Activated CD4-positive, alpha-beta T cell treated with anti-CD3 and anti-CD28 coated beads, Interleukin-2, Interleukin-4, amounts not matched to agents 100 ng/mL and 50 ng/mL, durations not matched to agents 16 hours and 8 hours (primary cell): Measurements from ENCODE around the gene CREBL2.
A peak's percentile ranks its signal among the peaks of the same experiment; 100 is the strongest.
"Not testable (repeated sequence)": the region's sequence is repeated elsewhere in the genome, so short reads cannot be mapped to it uniquely, and the experiment has no call there.

ENCODE experiments used
- DNase-seq: peaks from one replicate; pipeline ENCODE4 v3.0.0-alpha.2; 2020; ENCODE audit warnings: low spot score

CREBL2 gene

GRCh38 chr12:12636641-12637040 is 25.0 kb downstream of the CREBL2 start:
- DNase-seq, result peak; percentile 43

GRCh38 chr12:12639995-12640394 is 28.3 kb downstream of the CREBL2 start:
- DNase-seq, result not testable (repeated sequence)

DNA sequence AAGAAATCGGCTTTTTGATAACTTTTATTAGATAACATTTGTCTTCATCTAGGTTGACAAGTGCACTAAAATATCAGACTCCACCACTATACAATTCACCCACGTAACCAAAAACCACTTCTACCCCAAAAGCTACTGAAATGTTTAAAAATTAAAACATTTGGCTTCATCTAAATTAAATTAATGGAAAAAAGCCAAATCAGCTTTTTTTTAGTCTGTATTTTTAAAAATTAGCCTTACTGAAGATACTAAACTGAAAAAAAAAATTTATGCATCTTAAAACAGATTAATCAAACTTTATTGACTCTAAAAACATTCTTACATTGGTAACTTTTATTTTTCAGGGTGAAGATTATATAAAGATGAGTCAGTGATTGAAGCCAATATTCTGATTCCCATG is 30.0 kb downstream of the CREBL2 start:
- no peak for DNase-seq

DNA sequence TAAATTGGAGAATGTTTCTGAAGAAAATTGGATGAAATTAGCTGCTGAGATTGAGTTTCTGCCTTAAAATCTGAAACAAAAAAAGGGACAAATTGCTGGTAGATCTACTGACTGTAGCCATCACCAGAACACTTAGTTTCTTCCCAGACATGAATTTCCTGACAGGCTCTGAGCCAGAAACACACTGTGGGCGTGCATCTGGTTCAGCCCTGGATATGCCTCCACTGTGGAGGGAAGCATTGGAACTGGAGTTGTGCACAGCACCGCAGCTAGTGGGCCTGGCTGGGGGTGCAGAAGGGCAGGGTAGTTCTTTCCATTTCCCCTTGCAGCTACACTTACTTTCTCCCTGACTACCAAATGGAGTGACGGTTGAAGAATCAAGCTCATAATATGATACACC is 31.2 kb downstream of the CREBL2 start:
- DNase-seq, result no peak

DNA sequence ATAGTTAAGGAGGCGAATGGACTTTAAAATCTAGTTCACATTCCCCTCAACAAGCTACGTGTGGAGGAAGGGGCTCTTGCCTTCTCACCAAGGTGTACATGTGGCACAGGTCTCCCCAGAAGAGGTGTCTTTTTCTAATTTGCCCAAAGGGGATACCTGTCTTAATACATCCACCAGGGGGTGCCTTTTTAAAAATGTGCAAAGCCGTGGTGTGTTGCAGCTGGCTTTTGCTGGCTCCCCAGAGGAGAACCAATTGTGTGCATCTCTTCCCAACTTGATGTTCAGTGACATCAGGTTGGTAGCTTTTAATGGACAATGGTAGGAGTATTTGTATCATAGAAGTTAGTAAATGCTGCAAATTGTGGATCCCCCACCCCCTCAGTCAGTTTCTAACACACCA is 33.8 kb downstream of the CREBL2 start:
- DNase-seq, result peak; percentile 57

- peak; percentile 80 for DNase-seq
These were observed 34.3 kb downstream of the CREBL2 start for GRCh38 chr12:12645968-12646367.

DNA sequence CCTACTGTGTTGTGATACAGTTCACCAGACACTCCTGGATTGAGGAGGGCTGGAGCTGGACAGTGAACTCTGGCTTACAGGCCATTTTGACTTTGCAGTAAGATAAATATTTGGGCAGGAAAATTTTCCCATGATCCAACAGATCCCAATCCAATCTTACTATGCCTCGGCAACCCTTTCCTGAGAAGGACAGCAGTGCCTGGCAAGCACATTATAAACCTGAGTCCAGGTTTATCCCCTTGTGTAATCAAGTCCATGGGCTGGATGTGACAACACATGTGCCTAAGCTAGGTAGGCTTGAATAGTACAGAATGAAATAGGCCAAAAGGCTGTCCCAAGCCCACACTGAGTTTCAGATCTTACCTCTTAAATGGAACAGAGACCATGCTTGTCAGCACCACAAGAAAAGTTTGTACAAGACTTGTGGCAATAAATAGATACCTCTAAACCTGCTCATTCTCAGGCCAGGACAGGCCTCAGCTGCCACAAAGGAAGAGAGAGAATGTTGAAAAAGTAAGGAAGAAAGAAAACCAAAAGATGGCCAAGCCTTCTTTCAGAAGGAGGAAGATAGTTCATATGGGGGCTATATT is 34.9 kb downstream of the CREBL2 start:
- no peak for DNase-seq

- no peak for DNase-seq
These were observed 36.6 kb downstream of the CREBL2 start for GRCh38 chr12:12648284-12648683.

DNA sequence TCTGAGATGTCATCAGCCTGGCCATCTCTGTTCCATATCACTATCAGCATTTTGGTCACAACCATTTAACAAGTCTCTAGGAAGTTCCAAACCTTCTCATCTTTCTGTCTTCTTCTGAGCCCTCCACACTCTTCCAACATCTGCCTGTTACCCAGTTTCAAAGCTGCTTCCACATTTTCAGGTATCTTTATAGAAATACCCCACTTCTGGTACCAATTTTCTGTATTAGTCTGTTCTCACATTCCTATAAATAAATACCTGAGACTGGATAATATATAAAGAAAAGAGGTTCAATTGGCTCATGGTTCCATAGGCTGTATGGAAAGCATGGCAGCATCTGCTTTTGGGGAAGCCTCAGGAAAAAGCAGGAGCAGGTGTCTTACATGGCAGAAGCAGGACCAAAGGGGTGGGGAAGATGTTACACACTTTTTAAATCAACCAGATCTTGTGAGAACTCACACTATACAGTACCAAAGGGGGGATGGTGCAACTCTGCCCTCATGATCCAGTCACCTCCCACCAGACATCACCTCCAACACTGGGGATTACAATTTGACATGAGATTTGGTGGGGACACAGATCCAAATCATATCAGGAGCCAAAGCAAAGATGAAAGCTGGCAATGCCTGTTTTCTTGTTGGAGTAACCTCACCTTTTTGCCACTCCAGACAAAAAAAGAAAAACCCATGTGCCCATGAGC is 37.4 kb downstream of the CREBL2 start:
- DNase-seq, result no peak

DNA sequence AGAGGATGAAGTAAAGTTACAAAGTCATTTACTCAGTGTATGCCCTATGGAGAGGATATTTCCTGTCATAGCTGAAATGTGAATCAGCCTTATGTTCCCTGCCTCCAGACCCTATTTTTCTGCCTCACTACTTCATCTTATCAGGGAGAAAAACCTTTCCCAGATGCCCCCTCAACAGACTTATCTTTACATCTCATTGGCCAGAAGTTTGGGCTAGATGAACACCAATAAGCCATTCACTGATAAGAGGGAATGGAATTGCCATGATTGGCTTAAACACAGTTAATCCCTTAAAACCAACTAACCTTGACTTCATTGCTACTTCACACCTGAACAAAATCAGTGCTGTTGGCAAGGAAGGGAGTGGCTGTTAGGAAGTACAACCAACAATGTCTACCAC is 40.1 kb downstream of the CREBL2 start:
- no peak for DNase-seq

GRCh38 chr12:12652704-12653103 is 41.0 kb downstream of the CREBL2 start:
- DNase-seq, result not testable (repeated sequence)

GRCh38 chr12:12653922-12654321 is 42.2 kb downstream of the CREBL2 start:
- DNase-seq, result no peak

DNA sequence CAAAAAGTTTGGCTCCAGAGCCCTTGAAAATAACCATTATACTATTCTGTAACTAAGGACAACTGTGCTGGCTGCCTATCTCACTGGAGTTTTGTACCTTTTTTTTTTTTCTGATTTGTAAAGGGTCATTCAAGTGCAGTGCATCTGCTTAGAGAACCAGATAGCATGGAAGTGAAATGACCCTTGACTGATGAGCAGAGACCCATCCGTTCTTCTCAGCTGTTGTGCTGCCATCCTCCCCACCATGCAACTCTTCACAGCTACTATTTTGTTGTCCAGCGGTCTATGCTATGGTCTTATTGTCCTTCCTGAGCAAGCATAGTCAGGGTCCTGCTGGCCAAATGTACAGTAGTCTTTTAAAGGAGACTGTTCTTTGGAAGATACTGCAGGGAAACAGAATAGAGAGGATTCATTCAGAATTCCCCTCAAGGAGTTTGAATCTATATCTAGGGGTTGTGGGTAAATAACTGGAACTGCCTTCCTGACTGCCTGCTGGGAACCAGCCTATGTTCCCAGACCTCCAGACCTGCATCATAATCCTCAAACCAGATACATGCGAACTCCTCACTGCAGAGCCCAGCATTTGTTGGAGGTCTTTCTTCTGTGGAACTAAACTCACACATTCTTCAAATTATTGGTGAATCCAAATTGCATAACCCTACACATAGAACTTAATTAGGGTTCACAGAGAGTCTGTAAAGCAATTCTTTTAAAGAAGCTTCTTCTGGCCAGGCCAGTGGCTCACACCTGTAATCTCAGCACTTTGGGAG is 43.2 kb downstream of the CREBL2 start:
- no peak for DNase-seq

DNA sequence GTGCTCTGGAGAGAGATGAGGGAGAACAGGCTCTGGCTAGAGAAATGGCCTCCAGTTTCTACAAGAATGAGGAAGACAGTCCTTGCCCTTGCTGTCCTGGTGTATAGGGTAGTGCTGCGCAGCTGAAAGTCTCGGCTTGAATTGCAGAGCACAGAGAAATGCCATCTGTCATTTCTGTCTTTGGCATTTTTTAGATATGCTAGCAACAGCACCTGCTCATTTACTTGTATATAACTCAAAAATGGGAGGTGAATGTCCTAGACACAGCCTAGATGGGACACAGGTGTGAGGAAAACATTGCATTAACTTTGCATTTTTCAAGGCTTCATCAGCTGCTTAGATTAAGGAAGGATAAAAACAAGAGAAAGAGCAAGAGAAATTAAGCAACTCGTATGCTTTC is 48.5 kb downstream of the CREBL2 start:
- DNase-seq, result no peak

- no peak for DNase-seq
These were observed 49.6 kb downstream of the CREBL2 start for GRCh38 chr12:12661086-12661856.

GRCh38 chr12:12663644-12664294 is 52.1 kb downstream of the CREBL2 start:
- no peak for DNase-seq

DNA sequence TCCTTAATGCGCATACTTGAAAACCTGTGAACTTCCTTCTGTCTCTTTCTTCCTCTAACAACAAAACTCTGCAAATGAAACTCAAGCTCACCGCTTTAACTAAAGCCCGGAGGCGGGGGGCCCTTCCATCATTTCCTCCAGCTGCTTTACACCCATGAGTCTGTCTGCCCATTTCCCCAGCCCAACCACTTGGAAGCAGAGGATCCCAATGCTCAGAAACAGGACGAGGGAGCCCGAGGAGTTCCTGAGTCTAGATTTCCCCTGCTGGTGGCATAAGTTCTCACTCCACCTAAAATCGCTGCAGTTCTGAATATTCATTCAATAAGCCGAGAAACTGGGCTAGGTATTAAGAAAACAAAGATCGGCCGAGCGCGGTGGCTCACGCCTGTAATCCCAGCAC is 53.5 kb downstream of the CREBL2 start:
- no peak for DNase-seq

DNA sequence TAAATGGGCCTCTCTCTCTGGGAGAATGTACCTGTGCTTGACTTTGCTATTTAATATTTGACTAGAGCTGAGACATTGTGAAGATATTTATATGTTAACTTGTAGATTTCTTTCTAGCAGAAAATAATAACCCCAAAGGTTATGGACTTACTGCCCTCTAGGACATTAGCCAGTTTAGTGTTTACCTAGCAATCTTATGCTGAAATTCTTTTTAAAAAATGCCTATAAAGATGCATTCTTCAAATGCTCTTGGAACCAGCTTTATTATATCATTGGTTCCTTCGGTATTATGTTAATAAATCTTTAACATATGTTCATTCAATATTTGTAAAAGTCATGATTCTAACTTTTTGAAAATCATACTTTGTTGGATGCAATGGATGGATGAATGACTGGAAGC is 56.3 kb downstream of the CREBL2 start:
- no peak for DNase-seq

DNA sequence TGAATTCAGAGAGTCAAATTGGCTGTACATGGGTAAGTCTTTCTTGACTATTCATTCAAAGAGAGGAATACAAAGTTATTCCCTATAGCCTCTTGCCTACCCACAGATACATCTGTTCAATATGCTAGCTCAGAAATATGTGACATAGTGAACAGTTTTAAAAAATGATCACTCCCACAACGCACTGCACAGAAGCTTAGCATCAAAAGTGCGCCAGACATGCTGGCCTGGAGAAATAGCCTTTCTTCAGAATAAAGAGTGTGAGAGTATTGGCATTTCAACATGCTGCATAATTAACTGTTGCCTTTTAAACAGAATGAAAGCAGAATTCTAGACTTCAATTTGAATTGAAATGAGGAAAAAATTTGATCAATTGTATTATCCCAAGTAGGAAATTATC is 57.3 kb downstream of the CREBL2 start:
- no peak for DNase-seq

- no peak for DNase-seq
These were observed 60.4 kb downstream of the CREBL2 start for GRCh38 chr12:12671850-12672660.

GRCh38 chr12:12673296-12673695 is 61.6 kb downstream of the CREBL2 start:
- peak; percentile 64 for DNase-seq
